ENCODE data around the gene UNC13D. TPM values are rescaled to one million over a fixed set of nuclear protein-coding genes. Genes with fewer than 3 reads are reported as not detected.

Gene UNC13D
- total RNA-seq, 1 experiment from 2014 or later: 20.2 TPM

DNA sequence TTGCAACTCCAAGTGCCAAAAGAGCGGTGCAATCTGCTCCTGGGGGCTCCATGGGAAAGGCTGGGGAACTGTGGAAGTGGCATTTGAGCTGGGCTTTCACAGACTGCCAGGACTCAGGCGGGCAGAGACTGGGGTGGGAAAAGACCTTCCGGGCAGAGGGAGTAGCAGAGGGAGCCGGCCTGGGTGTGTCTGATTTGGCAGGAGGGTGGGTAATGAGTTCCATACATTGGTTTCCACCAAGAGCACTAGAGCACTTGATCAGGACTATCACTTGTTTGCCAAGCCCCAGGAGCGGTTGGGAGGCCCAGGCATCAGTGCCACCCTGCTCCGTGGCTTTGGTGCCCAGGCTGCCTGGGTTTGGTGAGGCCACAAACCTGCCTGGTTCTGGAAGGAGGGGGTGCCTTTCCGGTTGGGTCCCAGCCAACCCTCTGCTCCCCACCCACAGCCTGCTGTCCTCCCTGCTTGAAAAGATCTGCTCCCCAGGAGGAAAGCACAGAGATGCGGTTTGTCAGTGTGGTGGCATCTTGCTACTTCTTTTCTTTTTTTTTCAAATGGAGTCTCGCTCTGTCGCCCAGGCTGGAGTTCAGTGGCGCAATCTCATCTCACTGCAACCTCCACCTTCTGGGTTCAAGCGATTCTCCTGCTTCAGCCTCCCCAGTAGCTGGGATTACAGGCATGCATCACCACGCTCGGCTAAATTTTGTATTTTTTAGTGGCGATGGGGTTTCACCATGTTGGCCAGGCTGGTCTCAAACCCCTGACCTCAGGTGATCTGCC lies 37.7 kb upstream of the UNC13D start:
- POLR2A ChIA-PET: interaction anchor here (1.0 to 1.3 kb wide), 3 partner anchors 9 to 148 kb away, joined by 3 to 8 read pairs (median 5); a partner anchor contains a TSS
- Histone ChIP-seq H3K4me3 (replicated peaks in 1 of 2; ENCODE audit: low read depth in 1 of 2, low read length in 2 of 2) (no peak overlapping the region), H3K36me3 (ENCODE audit: control insufficient read depth in 1 of 2, insufficient read depth in 2 of 2, low read length in 2 of 2) (no peaks in the 10 kb centered on the region), H3K27me3 (ENCODE audit: insufficient read depth, low read length) (no peaks in the 10 kb centered on the region), H3K9me3 (ENCODE audit: control insufficient read depth in 1 of 2, insufficient read depth in 1 of 2, low read depth in 1 of 2, low read length in 2 of 2) (no peaks in the 10 kb centered on the region), H3K9me2 (ENCODE audit: insufficient read depth) (no peaks in the 10 kb centered on the region), H4K20me1 (ENCODE audit: insufficient read depth) (no peaks in the 10 kb centered on the region), H2AFZ (ENCODE audit: low read depth, low read length, poor library complexity, severe bottlenecking) (no peak overlapping the region), H3K79me2 (ENCODE audit: insufficient read depth, low read length) (peaks cover 11% of the 10 kb centered on the region), H3K4me1 (ENCODE audit: control insufficient read depth in 1 of 2, insufficient read depth in 2 of 2, low read length in 2 of 2) (peaks cover 9 to 21% of the 10 kb centered on the region in 2 experiments), H3K27ac (ENCODE audit: low read depth, low read length) (no peak overlapping the region), H3K4me2 (ENCODE audit: low read length) (no peak overlapping the region), H3K9ac (ENCODE audit: low read length) (no peak overlapping the region)
- CTCF ChIA-PET: interaction anchor here (1.4 kb wide), 2 partner anchors 13 to 23 kb away, joined by 3 to 4 read pairs; partner anchors contain the start of gene MRPL38
- no peak for DNase-seq (ENCODE audit: low read depth, low spot score)
- RAD21 ChIA-PET (ENCODE audit: low non-redundant PET in 1 of 2, low total read pairs in 2 of 2, uncharacterized antibody in 2 of 2, unreplicated experiment in 2 of 2): no interaction called here
- TF ChIP-seq, protein P1, sequence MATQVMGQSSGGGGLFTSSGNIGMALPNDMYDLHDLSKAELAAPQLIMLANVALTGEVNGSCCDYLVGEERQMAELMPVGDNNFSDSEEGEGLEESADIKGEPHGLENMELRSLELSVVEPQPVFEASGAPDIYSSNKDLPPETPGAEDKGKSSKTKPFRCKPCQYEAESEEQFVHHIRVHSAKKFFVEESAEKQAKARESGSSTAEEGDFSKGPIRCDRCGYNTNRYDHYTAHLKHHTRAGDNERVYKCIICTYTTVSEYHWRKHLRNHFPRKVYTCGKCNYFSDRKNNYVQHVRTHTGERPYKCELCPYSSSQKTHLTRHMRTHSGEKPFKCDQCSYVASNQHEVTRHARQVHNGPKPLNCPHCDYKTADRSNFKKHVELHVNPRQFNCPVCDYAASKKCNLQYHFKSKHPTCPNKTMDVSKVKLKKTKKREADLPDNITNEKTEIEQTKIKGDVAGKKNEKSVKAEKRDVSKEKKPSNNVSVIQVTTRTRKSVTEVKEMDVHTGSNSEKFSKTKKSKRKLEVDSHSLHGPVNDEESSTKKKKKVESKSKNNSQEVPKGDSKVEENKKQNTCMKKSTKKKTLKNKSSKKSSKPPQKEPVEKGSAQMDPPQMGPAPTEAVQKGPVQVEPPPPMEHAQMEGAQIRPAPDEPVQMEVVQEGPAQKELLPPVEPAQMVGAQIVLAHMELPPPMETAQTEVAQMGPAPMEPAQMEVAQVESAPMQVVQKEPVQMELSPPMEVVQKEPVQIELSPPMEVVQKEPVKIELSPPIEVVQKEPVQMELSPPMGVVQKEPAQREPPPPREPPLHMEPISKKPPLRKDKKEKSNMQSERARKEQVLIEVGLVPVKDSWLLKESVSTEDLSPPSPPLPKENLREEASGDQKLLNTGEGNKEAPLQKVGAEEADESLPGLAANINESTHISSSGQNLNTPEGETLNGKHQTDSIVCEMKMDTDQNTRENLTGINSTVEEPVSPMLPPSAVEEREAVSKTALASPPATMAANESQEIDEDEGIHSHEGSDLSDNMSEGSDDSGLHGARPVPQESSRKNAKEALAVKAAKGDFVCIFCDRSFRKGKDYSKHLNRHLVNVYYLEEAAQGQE (IDR thresholded peaks at IDR 0.05; ENCODE audit: low read depth): no peak
- no peak for TF ChIP-seq ELF1 (IDR thresholded peaks at IDR 0.05; ENCODE audit: borderline replicate concordance, low read depth)
- no peak for TF ChIP-seq POLR2A (IDR thresholded peaks at IDR 0.05; ENCODE audit: borderline replicate concordance, extremely low read depth, insufficient read depth, insufficient read length)
- no peak for TF ChIP-seq JUND (IDR thresholded peaks at IDR 0.05)
- no peak for TF ChIP-seq EZH2phosphoT487 (IDR thresholded peaks at IDR 0.05; ENCODE audit: borderline replicate concordance)
- TF ChIP-seq CTCF (IDR thresholded peaks at IDR 0.05 in 2 of 3, conservative IDR thresholded peaks at IDR 0.05 in 1 of 3; ENCODE audit: borderline replicate concordance in 1 of 3, insufficient read depth in 1 of 3, low read depth in 2 of 3, low read length in 2 of 3): no peak
- no peak for TF ChIP-seq YY1 (IDR thresholded peaks at IDR 0.05; ENCODE audit: extremely low read depth, insufficient replicate concordance, low read depth, low read length)
- TF ChIP-seq TCF7L2 (IDR thresholded peaks at IDR 0.05; ENCODE audit: borderline replicate concordance, extremely low read depth, insufficient read depth, insufficient read length): no peak
- TF ChIP-seq ZFX (IDR thresholded peaks at IDR 0.05): no peak
- intact Hi-C loops (cut with micrococcal nuclease): no loop called here
- BruUV-seq (replicated peaks): no TSS peak
- no peak for ATAC-seq
